Neural progenitor cell (in vitro differentiated cells): ENCODE results near the gene MAP2K2. TPM values are rescaled to one million over a fixed set of nuclear protein-coding genes. Genes with fewer than 3 reads are reported as not detected.

Experiments
- DNase-seq: peaks from one replicate; pipeline ENCODE4 v3.0.0-alpha.2; 2016; ENCODE audit warnings: low spot score
- H2AFZ ChIP-seq: fragments of 200-600 bp; sonication (generic); replicated peaks from 2 replicates; pipeline ENCODE4 v1.6.1; 2016; ENCODE audit warnings: antibody characterized with exemption
- H3F3A ChIP-seq: fragments of 200-600 bp; sonication (generic); 2 replicates; pipeline ENCODE4 v1.6.1; 2016; ENCODE audit warnings: antibody characterized with exemption, low read depth
- H3K27ac ChIP-seq: fragments of 200-600 bp; sonication (generic); 2 replicates; pipeline ENCODE4 v1.5.1; 2016; ENCODE audit warnings: mild to moderate bottlenecking
- H3K27me3 ChIP-seq: fragments of 200-600 bp; sonication (generic); 2 replicates; pipeline ENCODE4 v1.6.1; 2016; ENCODE audit warnings: mild to moderate bottlenecking, moderate library complexity
- H3K36me3 ChIP-seq: fragments of 200-600 bp; sonication (generic); 2 replicates; pipeline ENCODE4 v1.5.1; 2016
- H3K4me1 ChIP-seq: fragments of 200-600 bp; sonication (generic); 2 replicates; pipeline ENCODE4 v1.6.1; 2016; ENCODE audit warnings: mixed run types
- H3K4me2 ChIP-seq: fragments of 200-600 bp; sonication (generic); 2 replicates; pipeline ENCODE4 v1.6.1; 2016
- H3K4me3 ChIP-seq: fragments of 200-600 bp; sonication (generic); 2 replicates; pipeline ENCODE4 v1.5.1; 2016
- H3K79me2 ChIP-seq: fragments of 200-600 bp; sonication (generic); 2 replicates; pipeline ENCODE4 v1.6.1; 2016; ENCODE audit warnings: low read depth
- H3K9ac ChIP-seq: fragments of 200-600 bp; sonication (generic); 2 replicates; pipeline ENCODE4 v1.6.1; 2016
- H3K9me3 ChIP-seq: fragments of 200-600 bp; sonication (generic); 2 replicates; pipeline ENCODE4 v1.5.1; 2016; ENCODE audit warnings: low read depth
- H4K20me1 ChIP-seq: fragments of 200-600 bp; sonication (generic); 2 replicates; pipeline ENCODE4 v1.6.1; 2016; ENCODE audit warnings: low read depth
- H3K27ac Mint-ChIP-seq: 3 replicates; pipeline ENCODE4 v1.8.0; 2021; ENCODE audit warnings: mixed read lengths
- H3K27me3 Mint-ChIP-seq: 2 replicates; pipeline ENCODE4 v1.8.0; 2022; ENCODE audit warnings: low read depth, mild to moderate bottlenecking, inconsistent platforms, moderate library complexity, mixed read lengths; ENCODE audit not compliant: insufficient read depth
- H3K36me3 Mint-ChIP-seq: 3 replicates; pipeline ENCODE4 v1.8.0; 2021; ENCODE audit warnings: mixed read lengths
- H3K4me1 Mint-ChIP-seq: 3 replicates; pipeline ENCODE4 v1.8.0; 2021; ENCODE audit warnings: mixed read lengths
- H3K4me3 Mint-ChIP-seq: 3 replicates; pipeline ENCODE4 v1.8.0; 2021; ENCODE audit warnings: mild to moderate bottlenecking, moderate library complexity, mixed read lengths
- H3K9me3 Mint-ChIP-seq: 3 replicates; pipeline ENCODE4 v1.8.0; 2020; ENCODE audit warnings: mixed read lengths
- CTCF ChIP-seq: fragments of 200-600 bp; sonication (generic); IDR thresholded peaks from 2 replicates; pipeline ENCODE4 v1.5.1; 2017; ENCODE audit warnings: antibody characterized with exemption, mild to moderate bottlenecking
- EZH2 ChIP-seq: fragments of 200-600 bp; sonication (generic); IDR thresholded peaks from 2 replicates; pipeline ENCODE4 v1.6.1; 2017; ENCODE audit warnings: antibody characterized with exemption, mild to moderate bottlenecking, moderate library complexity
- EZH2phosphoT487 ChIP-seq: fragments of 200-600 bp; sonication (generic); IDR thresholded peaks from 2 replicates; pipeline ENCODE4 v1.6.1; 2017; ENCODE audit warnings: antibody characterized with exemption
- total RNA-seq: library from RNA; depleted of rRNA; stranded (reverse); fragments of >200 nt; gene quantifications from 2 replicates; pipeline ENCODE4 v1.2.3, GENCODE V29; 2015; ENCODE audit warnings: low replicate concordance

The MAP2K2 gene
- total RNA-seq, 1 donor from 2014 or later, result 69.7 TPM

GRCh38 chr19:4088975-4089374, 34.9 kb downstream of the MAP2K2 start:
- DNase-seq, result no peak
- Mint-ChIP-seq H3K27me3 (no peaks in the 10 kb centered on the region), H3K9me3 (no peaks in the 10 kb centered on the region), H3K36me3 (peaks cover 4% of the 10 kb centered on the region), H3K4me3 (no peak overlapping the region), H3K27ac (no peak overlapping the region), H3K4me1 (no peaks in the 10 kb centered on the region)
- peak overlapping the region; percentile 46 for H3K27ac ChIP-seq
- no peak overlapping the region for H3K4me2 ChIP-seq
- H2AFZ ChIP-seq, result no peak overlapping the region
- no peaks in the 10 kb centered on the region for H3K9me3 ChIP-seq
- no peaks in the 10 kb centered on the region for H3K79me2 ChIP-seq
- H3F3A ChIP-seq, result no peaks in the 10 kb centered on the region
- H3K4me3 ChIP-seq, result no peak overlapping the region
- no peaks in the 10 kb centered on the region for H3K4me1 ChIP-seq
- H4K20me1 ChIP-seq, result no peaks in the 10 kb centered on the region
- H3K9ac ChIP-seq, result no peak overlapping the region
- TF ChIP-seq CTCF, result no peak
- no peaks in the 10 kb centered on the region for H3K36me3 ChIP-seq
- no peaks in the 10 kb centered on the region for H3K27me3 ChIP-seq

GRCh38 chr19:4087787-4088679, 35.9 kb downstream of the MAP2K2 start:
- H3F3A ChIP-seq, result no peaks in the 10 kb centered on the region
- H4K20me1 ChIP-seq, result no peaks in the 10 kb centered on the region
- no peak overlapping the region for H3K4me2 ChIP-seq
- H3K4me1 ChIP-seq, result no peaks in the 10 kb centered on the region
- no peak overlapping the region for H3K4me3 Mint-ChIP-seq
- H3K27ac ChIP-seq, result no peak overlapping the region
- no peaks in the 10 kb centered on the region for H3K36me3 ChIP-seq
- H3K27me3 ChIP-seq, result no peaks in the 10 kb centered on the region
- TF ChIP-seq CTCF (no peak), EZH2phosphoT487 (no peak), EZH2 (no peak)
- H2AFZ ChIP-seq, result no peak overlapping the region
- no peak for DNase-seq
- H3K27ac Mint-ChIP-seq, result no peak overlapping the region
- peaks cover 2% of the 10 kb centered on the region for H3K27me3 Mint-ChIP-seq
- no peaks in the 10 kb centered on the region for H3K9me3 Mint-ChIP-seq
- no peak overlapping the region for H3K4me3 ChIP-seq
- no peaks in the 10 kb centered on the region for H3K9me3 ChIP-seq
- H3K36me3 Mint-ChIP-seq, result no peaks in the 10 kb centered on the region
- H3K4me1 Mint-ChIP-seq, result no peaks in the 10 kb centered on the region
- H3K9ac ChIP-seq, result no peak overlapping the region
- no peaks in the 10 kb centered on the region for H3K79me2 ChIP-seq

- TF ChIP-seq CTCF, result no peak
- no peak for TF ChIP-seq EZH2phosphoT487
- TF ChIP-seq EZH2, result no peak
- H3K36me3 Mint-ChIP-seq, result no peaks in the 10 kb centered on the region
- Histone ChIP-seq H3F3A (no peaks in the 10 kb centered on the region), H2AFZ (no peak overlapping the region), H4K20me1 (no peaks in the 10 kb centered on the region), H3K4me3 (no peak overlapping the region), H3K27me3 (no peaks in the 10 kb centered on the region), H3K4me1 (no peaks in the 10 kb centered on the region), H3K4me2 (no peak overlapping the region), H3K9me3 (no peaks in the 10 kb centered on the region), H3K9ac (no peak overlapping the region), H3K79me2 (no peaks in the 10 kb centered on the region), H3K27ac (no peak overlapping the region), H3K36me3 (no peaks in the 10 kb centered on the region)
- no peak overlapping the region for H3K27ac Mint-ChIP-seq
- no peak for DNase-seq
- no peaks in the 10 kb centered on the region for H3K9me3 Mint-ChIP-seq
- peaks cover 2% of the 10 kb centered on the region for H3K27me3 Mint-ChIP-seq
- no peak overlapping the region for H3K4me3 Mint-ChIP-seq
- H3K4me1 Mint-ChIP-seq, result no peaks in the 10 kb centered on the region
These were observed 37.5 kb downstream of the MAP2K2 start for GRCh38 chr19:4086411-4086867.
